HG03095 (cell line): ENCODE results near the gene PAQR6.

Source experiments
- ATAC-seq: cut with Tn5 transposase; IDR thresholded peaks from one replicate; pipeline ENCODE4 v1.9.1; 2021; ENCODE audit warnings: moderate library complexity; ENCODE audit not compliant: unreplicated experiment

The PAQR6 gene

GRCh38 chr1:156247460-156248322 is at the start of gene PAQR6:
TSS of gene PAQR6 (minus strand) at chr1:156248056. CDS start at chr1:156246731, 1,325 bp downstream.
- ATAC-seq: no peak

- ATAC-seq: no peak
These were observed 47.6 kb upstream of the PAQR6 start, which contains the start of gene GLMP for GRCh38 chr1:156295391-156295947. TSS of gene GLMP (minus strand) at chr1:156295679. CDS start at chr1:156295645, 34 bp downstream.

- ATAC-seq: no peak
These were observed 46.0 kb upstream of the PAQR6 start for GRCh38 chr1:156293895-156294294.

- ATAC-seq: no peak
These were observed 45.2 kb upstream of the PAQR6 start for GRCh38 chr1:156293098-156293434.

GRCh38 chr1:156291226-156292061 is 43.6 kb upstream of the PAQR6 start:
- ATAC-seq: no peak

GRCh38 chr1:156289857-156290256 is 42.0 kb upstream of the PAQR6 start:
- ATAC-seq: no peak

GRCh38 chr1:156286061-156286460 is 38.2 kb upstream of the PAQR6 start:
- ATAC-seq: no peak

- no peak for ATAC-seq
These were observed 37.6 kb upstream of the PAQR6 start for GRCh38 chr1:156285437-156285836.

- no peak for ATAC-seq
These were observed 36.9 kb upstream of the PAQR6 start for GRCh38 chr1:156284757-156285156.

GRCh38 chr1:156284112-156284511 is 36.3 kb upstream of the PAQR6 start, which contains the start of gene TMEM79:
TSS of gene TMEM79 (plus strand) at chr1:156284325. CDS start at chr1:156285227, 902 bp downstream.
- ATAC-seq: no peak

- ATAC-seq: no peak
These were observed 35.7 kb upstream of the PAQR6 start for GRCh38 chr1:156283521-156283920.

- peak; percentile 75 for ATAC-seq
These were observed 34.8 kb upstream of the PAQR6 start, which contains the start of gene SMG5 for GRCh38 chr1:156282479-156283222. TSS of gene SMG5 (minus strand) at chr1:156282825. CDS start at chr1:156282680, 145 bp downstream.

GRCh38 chr1:156281693-156282478 is 34.0 kb upstream of the PAQR6 start:
- no peak for ATAC-seq

GRCh38 chr1:156281281-156281680 is 33.4 kb upstream of the PAQR6 start:
- no peak for ATAC-seq

GRCh38 chr1:156279837-156280236 is 32.0 kb upstream of the PAQR6 start:
- no peak for ATAC-seq

GRCh38 chr1:156276966-156277381 is 29.1 kb upstream of the PAQR6 start:
- ATAC-seq: no peak

- ATAC-seq: no peak
These were observed 28.7 kb upstream of the PAQR6 start for GRCh38 chr1:156276532-156276931.

GRCh38 chr1:156270314-156270713 is 22.5 kb upstream of the PAQR6 start:
- ATAC-seq: no peak

- no peak for ATAC-seq
These were observed 20.5 kb upstream of the PAQR6 start for GRCh38 chr1:156268336-156268735.

- no peak for ATAC-seq
These were observed 18.2 kb upstream of the PAQR6 start for GRCh38 chr1:156266051-156266450.
